HG03378 (cell line): ENCODE measurements around the gene HOXC10.

ENCODE experiments used
- ATAC-seq: cut with Tn5 transposase; IDR thresholded peaks from one replicate; pipeline ENCODE4 v1.9.1; 2021; ENCODE audit warnings: mild to moderate bottlenecking, moderate library complexity; ENCODE audit not compliant: unreplicated experiment

HOXC10 gene

GRCh38 chr12:53984901-53985691 lies at the start of gene HOXC10:
HOXC10 (plus strand) TSS chr12:53985146; CDS start chr12:53985260, 114 bp downstream.
- ATAC-seq = no peak

- no peak for ATAC-seq
These were observed 49.3 kb upstream of the HOXC10 start for GRCh38 chr12:53935383-53936341.

GRCh38 chr12:53937099-53937498 lies 47.8 kb upstream of the HOXC10 start:
- ATAC-seq = no peak

GRCh38 chr12:53937596-53938325 lies 47.2 kb upstream of the HOXC10 start:
- ATAC-seq = no peak

- no peak for ATAC-seq
These were observed 46.4 kb upstream of the HOXC10 start, which contains the start of gene HOXC13 for GRCh38 chr12:53938326-53939140. HOXC13 (plus strand) TSS chr12:53938831; CDS start chr12:53938907, 76 bp downstream.

GRCh38 chr12:53939141-53940108 lies 45.5 kb upstream of the HOXC10 start:
- no peak for ATAC-seq

- no peak for ATAC-seq
These were observed 44.4 kb upstream of the HOXC10 start for GRCh38 chr12:53940443-53941014.

- no peak for ATAC-seq
These were observed 43.8 kb upstream of the HOXC10 start for GRCh38 chr12:53941187-53941586.

- no peak for ATAC-seq
These were observed 43.2 kb upstream of the HOXC10 start for GRCh38 chr12:53941750-53942149.

- no peak for ATAC-seq
These were observed 42.4 kb upstream of the HOXC10 start for GRCh38 chr12:53942467-53942997.

- no peak for ATAC-seq
These were observed 40.7 kb upstream of the HOXC10 start for GRCh38 chr12:53944209-53944608.

GRCh38 chr12:53944907-53945847 lies 39.8 kb upstream of the HOXC10 start:
- ATAC-seq = no peak

- no peak for ATAC-seq
These were observed 37.2 kb upstream of the HOXC10 start for GRCh38 chr12:53947743-53948142.

- no peak for ATAC-seq
These were observed 36.0 kb upstream of the HOXC10 start for GRCh38 chr12:53948650-53949593.

GRCh38 chr12:53949631-53950436 lies 35.1 kb upstream of the HOXC10 start:
- ATAC-seq = no peak
